H9 (cell line): ENCODE results near the gene ZNF582. TPM values are rescaled to one million over a fixed set of nuclear protein-coding genes. Genes with fewer than 3 reads are reported as not detected.

Source experiments
- DNase-seq: peaks from one replicate; pipeline ENCODE4 v3.0.0-alpha.2; 2017
- H2AFZ ChIP-seq: one replicate; pipeline ENCODE4 v1.6.1; 2013; ENCODE audit warnings: mild to moderate bottlenecking, low read length, control low read depth, moderate library complexity
- H2AK5ac ChIP-seq: 2 replicates; pipeline ENCODE4 v1.6.1; 2013; ENCODE audit warnings: low read length, control low read depth, mixed read lengths; ENCODE audit not compliant: insufficient read length
- H2BK120ac ChIP-seq: one replicate; pipeline ENCODE4 v1.6.1; 2013; ENCODE audit warnings: low read depth, mild to moderate bottlenecking, low read length, control low read depth, inconsistent platforms; ENCODE audit not compliant: poor library complexity, severe bottlenecking
- H2BK12ac ChIP-seq: 2 replicates; pipeline ENCODE4 v1.6.1; 2013; ENCODE audit warnings: low read length, control low read depth, mixed read lengths, low read depth; ENCODE audit not compliant: insufficient read length
- H2BK15ac ChIP-seq: 2 replicates; pipeline ENCODE4 v1.6.1; 2013; ENCODE audit warnings: low read depth, low read length, control low read depth
- H2BK20ac ChIP-seq: one replicate; pipeline ENCODE4 v1.6.1; 2013; ENCODE audit warnings: low read depth, mild to moderate bottlenecking, low read length, control low read depth, inconsistent platforms; ENCODE audit not compliant: poor library complexity, severe bottlenecking
- H2BK5ac ChIP-seq: 2 replicates; pipeline ENCODE4 v1.6.1; 2013; ENCODE audit warnings: low read length, control low read depth, mixed read lengths; ENCODE audit not compliant: insufficient read length
- H3K14ac ChIP-seq: 2 replicates; pipeline ENCODE4 v1.6.1; 2013; ENCODE audit warnings: low read length, control low read depth; ENCODE audit not compliant: insufficient read depth
- H3K18ac ChIP-seq: 2 replicates; pipeline ENCODE4 v1.6.1; 2013; ENCODE audit warnings: low read depth, mild to moderate bottlenecking, mixed read lengths, low read length, control low read depth; ENCODE audit not compliant: insufficient read length
- H3K23ac ChIP-seq: 2 replicates; pipeline ENCODE4 v1.6.1; 2013; ENCODE audit warnings: low read length, control low read depth, mixed read lengths, low read depth; ENCODE audit not compliant: insufficient read length
- H3K23me2 ChIP-seq: 2 replicates; pipeline ENCODE4 v1.6.1; 2013; ENCODE audit warnings: low read depth, mild to moderate bottlenecking, mixed read lengths, low read length, control low read depth; ENCODE audit not compliant: insufficient read length, poor library complexity, severe bottlenecking
- H3K27ac ChIP-seq: 2 replicates; pipeline ENCODE4 v1.5.1; 2013; ENCODE audit warnings: low read length, control low read depth, mixed read lengths, low read depth; ENCODE audit not compliant: insufficient read length
- H3K27me3 ChIP-seq: 2 replicates; pipeline ENCODE4 v1.6.1; 2013; ENCODE audit warnings: low read length, control low read depth, inconsistent platforms; ENCODE audit not compliant: insufficient read depth
- H3K4ac ChIP-seq: 2 replicates; pipeline ENCODE4 v1.6.1; 2013; ENCODE audit warnings: low read depth, mild to moderate bottlenecking, control low read depth, inconsistent platforms, low read length, moderate library complexity
- H3K4me1 ChIP-seq: 2 replicates; pipeline ENCODE4 v1.6.1; 2013; ENCODE audit warnings: low read length, control low read depth, inconsistent platforms; ENCODE audit not compliant: insufficient read depth
- H3K4me2 ChIP-seq: 2 replicates; pipeline ENCODE4 v1.6.1; 2013; ENCODE audit warnings: low read length, control low read depth, mixed read lengths; ENCODE audit not compliant: insufficient read length, insufficient read depth
- H3K56ac ChIP-seq: 2 replicates; pipeline ENCODE4 v1.6.1; 2013; ENCODE audit warnings: low read depth, mild to moderate bottlenecking, mixed read lengths, low read length, control low read depth; ENCODE audit not compliant: insufficient read length
- H3K79me1 ChIP-seq: 2 replicates; pipeline ENCODE4 v1.6.1; 2013; ENCODE audit warnings: low read depth, mild to moderate bottlenecking, moderate library complexity, low read length, control low read depth, inconsistent platforms; ENCODE audit not compliant: insufficient read depth, poor library complexity, severe bottlenecking
- H3K79me2 ChIP-seq: 2 replicates; pipeline ENCODE4 v1.6.1; 2013; ENCODE audit warnings: low read length, control low read depth, inconsistent platforms; ENCODE audit not compliant: insufficient read depth
- H3K9ac ChIP-seq: 2 replicates; pipeline ENCODE4 v1.6.1; 2013; ENCODE audit warnings: low read length, control low read depth, mixed read lengths; ENCODE audit not compliant: insufficient read length; ENCODE audit errors: extremely low read depth
- H3K9me3 ChIP-seq: one replicate; pipeline ENCODE4 v1.6.1; 2013; ENCODE audit warnings: low read depth, low read length, inconsistent platforms; ENCODE audit not compliant: control insufficient read depth
- H3T11ph ChIP-seq: one replicate; pipeline ENCODE4 v1.6.1; 2013; ENCODE audit warnings: mild to moderate bottlenecking, low read length, control low read depth, inconsistent platforms
- H4K20me1 ChIP-seq: one replicate; pipeline ENCODE4 v1.6.1; 2013; ENCODE audit not compliant: control insufficient read depth, insufficient read length, insufficient read depth
- H4K5ac ChIP-seq: 2 replicates; pipeline ENCODE4 v1.6.1; 2013; ENCODE audit warnings: low read depth, mild to moderate bottlenecking, mixed read lengths, low read length, control low read depth; ENCODE audit not compliant: insufficient read length
- H4K8ac ChIP-seq: replicated peaks from 2 replicates; pipeline ENCODE4 v1.6.1; 2013; ENCODE audit warnings: low read length, control low read depth, mixed read lengths, low read depth; ENCODE audit not compliant: insufficient read length
- H4K91ac ChIP-seq: 2 replicates; pipeline ENCODE4 v1.6.1; 2013; ENCODE audit warnings: low read depth, mild to moderate bottlenecking, moderate library complexity, mixed read lengths, low read length, control low read depth; ENCODE audit not compliant: insufficient read length
- H3K27ac Mint-ChIP-seq, 3 experiments: 2 replicates in 2 of 3; 3 replicates in 1 of 3; pipeline ENCODE4 v1.8.0; 2020 to 2021; ENCODE audit warnings: mixed read lengths in 3 of 3, mild to moderate bottlenecking in 1 of 3, moderate library complexity in 1 of 3
- H3K27me3 Mint-ChIP-seq: 2 replicates; pipeline ENCODE4 v1.8.0; 2021; ENCODE audit warnings: low read depth, mild to moderate bottlenecking, moderate library complexity, mixed read lengths
- H3K36me3 Mint-ChIP-seq, 3 experiments: 2 replicates in 2 of 3; 3 replicates in 1 of 3; pipeline ENCODE4 v1.8.0; 2020 to 2021; ENCODE audit warnings: low read depth in 3 of 3, mixed read lengths in 3 of 3; ENCODE audit not compliant: insufficient read depth in 1 of 3
- H3K4me1 Mint-ChIP-seq, 2 experiments: 2 replicates each; pipeline ENCODE4 v1.8.0; 2020; ENCODE audit warnings: mixed read lengths in 2 of 2
- H3K4me3 Mint-ChIP-seq, 2 experiments: 2 replicates in 1 of 2; 3 replicates in 1 of 2; pipeline ENCODE4 v1.8.0; 2020 to 2021; ENCODE audit warnings: mild to moderate bottlenecking in 2 of 2, mixed read lengths in 2 of 2, moderate library complexity in 1 of 2
- H3K9me3 Mint-ChIP-seq, 2 experiments: 2 replicates in 1 of 2; 3 replicates in 1 of 2; pipeline ENCODE4 v1.8.0; 2020; ENCODE audit warnings: mild to moderate bottlenecking in 2 of 2, mixed read lengths in 2 of 2, moderate library complexity in 1 of 2
- WGBS: extraction: QIAGEN DNeasy Blood & Tissue Kit; methylation state at CpG from one replicate; pipeline ENCODE4 v1.1.7; 2013; ENCODE audit warnings: missing lambda C conversion rate, low lambda C conversion rate, mixed read lengths; ENCODE audit not compliant: insufficient read length; ENCODE audit errors: extremely low coverage; 5-methylcytosine and 5-hydroxymethylcytosine counted together
- total RNA-seq: library from RNA; stranded (reverse); gene quantifications from 2 replicates; pipeline ENCODE4 v1.2.1, GENCODE V29; 2021
- TF ChIP-seq, protein P1 (sequence below): fragments of 200-600 bp; sonication (generic); conservative IDR thresholded peaks from 3 replicates; pipeline ENCODE4 v1.8.0; 2021; ENCODE audit warnings: antibody characterized with exemption, mild to moderate bottlenecking

The ZNF582 gene
- total RNA-seq, 1 experiment from 2014 or later, result 4.4 TPM

DNA sequence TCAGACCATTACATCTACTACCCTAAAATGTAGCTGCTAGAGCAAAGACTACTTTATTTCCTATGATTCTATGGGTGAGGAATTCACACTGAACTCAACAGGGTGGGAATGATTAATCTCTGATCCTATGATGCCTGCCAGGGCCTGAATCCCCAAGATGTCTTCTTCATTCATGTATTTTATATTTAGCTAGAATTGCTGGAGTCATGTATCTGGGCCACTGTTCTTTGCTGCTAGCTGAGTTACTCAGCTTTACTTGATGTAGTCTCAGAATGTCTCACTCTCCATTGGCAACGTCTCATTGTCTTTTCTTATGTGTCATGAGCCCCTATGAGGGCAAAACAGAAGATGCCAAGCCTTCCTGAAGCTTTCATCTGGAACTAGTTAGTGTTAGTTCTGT lies 21.1 kb downstream of the ZNF582 start:
- Histone ChIP-seq H3K9me3 (peaks cover 26% of the 10 kb centered on the region), H3K79me1 (peaks cover 9% of the 10 kb centered on the region), H3T11ph (no peak overlapping the region), H3K79me2 (peaks cover 7% of the 10 kb centered on the region; the same call in 1 of the 2 replicates), H3K4ac (no peak overlapping the region), H3K27ac (no peak overlapping the region), H3K18ac (no peak overlapping the region), H2BK12ac (no peak overlapping the region), H3K23me2 (peaks cover 8% of the 10 kb centered on the region), H2AFZ (no peak overlapping the region), H2AK5ac (no peak overlapping the region), H3K4me2 (no peak overlapping the region), H3K14ac (no peak overlapping the region), H4K8ac (no peak overlapping the region), H2BK20ac (no peak overlapping the region), H3K4me1 (0 out of 2 replicates have a peak, but pooled peaks cover 3% of the 10 kb centered on the region), H3K56ac (no peak overlapping the region), H2BK15ac (no peak overlapping the region), H4K91ac (no peak overlapping the region), H2BK120ac (no peak overlapping the region), H3K27me3 (no peaks in the 10 kb centered on the region), H2BK5ac (no peak overlapping the region), H4K5ac (no peak overlapping the region), H3K23ac (no peak overlapping the region), H4K20me1 (no peaks in the 10 kb centered on the region), H3K9ac (no peak overlapping the region)
- Mint-ChIP-seq H3K4me3 (no peak overlapping the region), H3K36me3 (peaks cover 10 to 87% (median 64%) of the 10 kb centered on the region in 3 experiments), H3K27ac (no peak overlapping the region), H3K4me1 (peaks cover 4 to 9% of the 10 kb centered on the region in 2 experiments; a peak in 3 of 4 replicates), H3K9me3 (peaks cover 64 to 89% of the 10 kb centered on the region in 2 experiments), H3K27me3 (peaks cover 2% of the 10 kb centered on the region; the same call in 1 of the 2 replicates)
- TF ChIP-seq, protein P1, sequence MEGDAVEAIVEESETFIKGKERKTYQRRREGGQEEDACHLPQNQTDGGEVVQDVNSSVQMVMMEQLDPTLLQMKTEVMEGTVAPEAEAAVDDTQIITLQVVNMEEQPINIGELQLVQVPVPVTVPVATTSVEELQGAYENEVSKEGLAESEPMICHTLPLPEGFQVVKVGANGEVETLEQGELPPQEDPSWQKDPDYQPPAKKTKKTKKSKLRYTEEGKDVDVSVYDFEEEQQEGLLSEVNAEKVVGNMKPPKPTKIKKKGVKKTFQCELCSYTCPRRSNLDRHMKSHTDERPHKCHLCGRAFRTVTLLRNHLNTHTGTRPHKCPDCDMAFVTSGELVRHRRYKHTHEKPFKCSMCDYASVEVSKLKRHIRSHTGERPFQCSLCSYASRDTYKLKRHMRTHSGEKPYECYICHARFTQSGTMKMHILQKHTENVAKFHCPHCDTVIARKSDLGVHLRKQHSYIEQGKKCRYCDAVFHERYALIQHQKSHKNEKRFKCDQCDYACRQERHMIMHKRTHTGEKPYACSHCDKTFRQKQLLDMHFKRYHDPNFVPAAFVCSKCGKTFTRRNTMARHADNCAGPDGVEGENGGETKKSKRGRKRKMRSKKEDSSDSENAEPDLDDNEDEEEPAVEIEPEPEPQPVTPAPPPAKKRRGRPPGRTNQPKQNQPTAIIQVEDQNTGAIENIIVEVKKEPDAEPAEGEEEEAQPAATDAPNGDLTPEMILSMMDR, result no peak
- no peak for DNase-seq
- no CpG with 5 or more reads among the region's 1 CpG for WGBS
